HEK293 (cell line): Measurements from ENCODE around the gene ANKRD60.

Experiments
- CTCF ChIA-PET: fragments of 350-600 bp; formaldehyde crosslinking; extraction: SDS; loops from one replicate; lab custom pipeline; 2021; ENCODE audit warnings: antibody characterized with exemption; lab: Yijun Ruan, JAX
- POLR2A ChIA-PET: fragments of 300-600 bp; formaldehyde crosslinking; extraction: SDS; loops from one replicate; lab custom pipeline; 2020; ENCODE audit warnings: antibody characterized with exemption, inconsistent platforms; lab: Yijun Ruan, JAX
- H3K27ac ChIP-seq: fragments of 200-500 bp; sonication (Bioruptor generic); 2 replicates; pipeline ENCODE4 v1.5.1; 2014; ENCODE audit warnings: low read depth, low read length, control low read depth, inconsistent platforms; ENCODE audit errors: extremely low read depth
- H3K36me3 ChIP-seq, 2 experiments: fragments of 200-500 bp in 1 of 2; sonication (Bioruptor generic) in 1 of 2; 1 replicate in 1 of 2; 2 replicates in 1 of 2; pipeline ENCODE4 v1.5.1; 2014 to 2017; ENCODE audit warnings: inconsistent platforms in 2 of 2, low read length in 2 of 2; ENCODE audit not compliant: control insufficient read depth in 2 of 2, insufficient read depth in 1 of 2
- H3K4me1 ChIP-seq: fragments of 200-500 bp; sonication (Bioruptor generic); 2 replicates; pipeline ENCODE4 v1.5.1; 2014; ENCODE audit warnings: mild to moderate bottlenecking, low read length, inconsistent platforms; ENCODE audit not compliant: control insufficient read depth, insufficient read depth
- H3K4me3 ChIP-seq: 2 replicates; pipeline ENCODE4 v1.5.1; 2011; ENCODE audit warnings: low read depth, mild to moderate bottlenecking, control low read depth, low read length, moderate library complexity
- H3K9me3 ChIP-seq: fragments of 200-500 bp; sonication (Bioruptor generic); 2 replicates; pipeline ENCODE4 v1.5.1; 2014; ENCODE audit warnings: low read depth, low read length, inconsistent platforms; ENCODE audit not compliant: control insufficient read depth, insufficient read depth
- GLIS1 ChIP-seq: fragments of 450-650 bp; formaldehyde crosslinking; IDR thresholded peaks from 2 replicates; pipeline ENCODE4 v1.5.1; 2016; ENCODE audit warnings: missing biosample characterization, missing genetic modification characterization
- HOXA7 ChIP-seq: sonication (generic); formaldehyde crosslinking; IDR thresholded peaks from 2 replicates; pipeline ENCODE4 v1.8.1; 2022; ENCODE audit warnings: missing genetic modification reagents, borderline replicate concordance
- OSR2 ChIP-seq: fragments of 450-650 bp; formaldehyde crosslinking; IDR thresholded peaks from 2 replicates; pipeline ENCODE4 v1.5.1; 2016; ENCODE audit warnings: missing biosample characterization, missing genetic modification characterization
- PRDM2 ChIP-seq: fragments of 450-650 bp; formaldehyde crosslinking; IDR thresholded peaks from 2 replicates; pipeline ENCODE4 v1.5.1; 2016; ENCODE audit warnings: missing biosample characterization, missing genetic modification characterization, borderline replicate concordance
- SALL2 ChIP-seq: fragments of 450-650 bp; formaldehyde crosslinking; IDR thresholded peaks from 2 replicates; pipeline ENCODE4 v1.5.0; 2017; ENCODE audit warnings: missing biosample characterization, mild to moderate bottlenecking, missing genetic modification characterization, borderline replicate concordance
- TCF7L2 ChIP-seq: IDR thresholded peaks from 2 replicates; pipeline ENCODE4 v1.6.1; 2011; ENCODE audit warnings: low read depth, mild to moderate bottlenecking, inconsistent platforms, low read length, moderate library complexity, borderline replicate concordance
- ZBTB21 ChIP-seq: fragments of 450-650 bp; formaldehyde crosslinking; IDR thresholded peaks from 2 replicates; pipeline ENCODE4 v1.5.1; 2017; ENCODE audit warnings: missing biosample characterization, missing genetic modification characterization
- ZNF114 ChIP-seq: fragments of 450-650 bp; formaldehyde crosslinking; IDR thresholded peaks from 2 replicates; pipeline ENCODE4 v1.5.0; 2017; ENCODE audit warnings: missing biosample characterization, missing genetic modification characterization
- ZNF133 ChIP-seq: fragments of 450-650 bp; formaldehyde crosslinking; IDR thresholded peaks from 2 replicates; pipeline ENCODE4 v1.5.1; 2016; ENCODE audit warnings: missing biosample characterization, missing genetic modification characterization
- ZNF155 ChIP-seq: fragments of 450-650 bp; formaldehyde crosslinking; IDR thresholded peaks from 2 replicates; pipeline ENCODE4 v1.5.1; 2016; ENCODE audit warnings: missing biosample characterization, missing genetic modification characterization
- ZNF175 ChIP-seq: fragments of 450-650 bp; formaldehyde crosslinking; IDR thresholded peaks from 2 replicates; pipeline ENCODE4 v1.5.1; 2016; ENCODE audit warnings: missing biosample characterization, missing genetic modification characterization
- ZNF24 ChIP-seq: fragments of 450-650 bp; formaldehyde crosslinking; IDR thresholded peaks from 2 replicates; pipeline ENCODE4 v1.5.1; 2016; ENCODE audit warnings: missing biosample characterization, missing genetic modification characterization
- ZNF354C ChIP-seq: fragments of 450-650 bp; formaldehyde crosslinking; IDR thresholded peaks from 2 replicates; pipeline ENCODE4 v1.5.1; 2016; ENCODE audit warnings: missing biosample characterization, missing genetic modification characterization, low read depth, borderline replicate concordance
- ZNF416 ChIP-seq: fragments of 450-650 bp; formaldehyde crosslinking; IDR thresholded peaks from 2 replicates; pipeline ENCODE4 v1.5.1; 2016; ENCODE audit warnings: missing biosample characterization, missing genetic modification characterization
- ZNF433 ChIP-seq: fragments of 450-650 bp; formaldehyde crosslinking; IDR thresholded peaks from 2 replicates; pipeline ENCODE4 v1.5.1; 2016; ENCODE audit warnings: missing biosample characterization, missing genetic modification characterization, low read depth
- ZNF473 ChIP-seq: fragments of 450-650 bp; formaldehyde crosslinking; IDR thresholded peaks from 2 replicates; pipeline ENCODE4 v1.5.1; 2017; ENCODE audit warnings: missing biosample characterization, missing genetic modification characterization
- ZNF514 ChIP-seq: fragments of 450-650 bp; formaldehyde crosslinking; IDR thresholded peaks from 2 replicates; pipeline ENCODE4 v1.5.1; 2016; ENCODE audit warnings: missing biosample characterization, missing genetic modification characterization
- ZNF585B ChIP-seq: fragments of 450-650 bp; formaldehyde crosslinking; IDR thresholded peaks from 2 replicates; pipeline ENCODE4 v1.5.1; 2016; ENCODE audit warnings: missing biosample characterization, missing genetic modification characterization
- ZNF610 ChIP-seq: fragments of 450-650 bp; formaldehyde crosslinking; IDR thresholded peaks from 2 replicates; pipeline ENCODE4 v1.5.1; 2016; ENCODE audit warnings: missing biosample characterization, missing genetic modification characterization, borderline replicate concordance
- ZNF654 ChIP-seq: fragments of 450-650 bp; formaldehyde crosslinking; IDR thresholded peaks from 2 replicates; pipeline ENCODE4 v1.5.1; 2016; ENCODE audit warnings: low read depth, missing biosample characterization, missing genetic modification characterization
- ZNF747 ChIP-seq: fragments of 450-650 bp; formaldehyde crosslinking; IDR thresholded peaks from 2 replicates; pipeline ENCODE4 v1.5.1; 2016; ENCODE audit warnings: missing biosample characterization, missing genetic modification characterization
- TF ChIP-seq, protein P1 (sequence below): fragments of 450-650 bp; IDR thresholded peaks from 2 replicates; pipeline ENCODE4 v1.5.1; 2018; ENCODE audit warnings: missing biosample characterization, mild to moderate bottlenecking, missing genetic modification characterization
- TF ChIP-seq, protein P2 (sequence below): fragments of 450-650 bp; formaldehyde crosslinking; IDR thresholded peaks from 2 replicates; pipeline ENCODE4 v1.5.1; 2017; ENCODE audit warnings: missing biosample characterization, missing genetic modification characterization
- TF ChIP-seq, protein P3 (sequence below): fragments of 450-650 bp; formaldehyde crosslinking; IDR thresholded peaks from 2 replicates; pipeline ENCODE4 v1.5.1; 2017; ENCODE audit warnings: missing biosample characterization, missing genetic modification characterization

Gene ANKRD60

DNA sequence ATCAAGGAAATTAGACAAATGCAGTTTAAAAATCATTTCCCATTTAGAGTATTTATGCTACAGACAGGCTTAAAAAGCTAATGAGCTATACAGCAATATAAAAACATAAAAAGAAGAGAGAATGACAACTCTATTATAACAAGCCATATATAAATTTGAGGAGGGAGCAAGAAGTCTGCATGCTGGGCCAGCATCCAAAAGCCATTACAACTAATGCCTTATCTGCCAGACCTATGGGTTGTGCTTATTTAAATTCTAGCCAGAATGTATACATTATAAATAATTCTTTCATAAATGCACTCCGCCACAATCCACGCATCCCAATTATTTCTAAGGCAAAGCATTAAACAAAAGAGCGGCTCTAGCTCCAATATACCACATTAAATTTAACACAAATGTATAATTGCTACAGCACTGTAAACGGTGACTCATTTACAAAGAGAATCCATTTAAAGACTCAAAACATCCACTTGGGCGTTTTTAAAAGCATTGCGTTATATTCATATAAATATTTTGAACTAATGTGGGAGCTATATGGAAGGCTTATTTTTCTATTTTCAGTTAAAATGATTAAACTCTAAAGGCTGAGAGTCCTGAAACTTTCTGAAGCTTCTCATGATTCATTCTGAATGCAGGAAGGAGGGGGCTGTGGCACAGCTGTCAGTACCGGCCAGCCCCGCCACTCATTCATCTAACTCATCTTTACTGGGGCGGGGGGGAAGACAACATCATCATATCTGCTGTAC is 43.3 kb upstream of the ANKRD60 start:
- Histone ChIP-seq H3K36me3 (peaks cover 0 to 17% of the 10 kb centered on the region in 2 experiments; a peak in 2 of 3 replicates), H3K4me1 (peaks cover 3% of the 10 kb centered on the region; the same call in 1 of the 2 replicates), H3K27ac (no peak overlapping the region), H3K9me3 (no peaks in the 10 kb centered on the region), H3K4me3 (no peak overlapping the region)
- POLR2A ChIA-PET = interaction anchor here (0.6 kb wide), 1 partner anchor 38 kb away, joined by 3 read pairs; no protein-coding TSS in a partner anchor
- TF ChIP-seq OSR2 (tag by site-specific recombination) (peak; percentile 48; the same call in 1 of the 2 replicates), ZNF354C (tag by site-specific recombination) (no peak), ZNF133 (no peak), ZNF585B (no peak), ZNF514 (tag by site-specific recombination) (no peak), ZNF433 (tag by site-specific recombination) (no peak), ZNF473 (tag by site-specific recombination) (no peak), ZBTB21 (no peak), ZNF114 (no peak), ZNF175 (tag by site-specific recombination) (no peak), GLIS1 (tag by site-specific recombination) (no peak), ZNF747 (tag by site-specific recombination) (no peak), ZNF654 (tag by site-specific recombination) (no peak), SALL2 (no peak)
- TF ChIP-seq, protein P1, sequence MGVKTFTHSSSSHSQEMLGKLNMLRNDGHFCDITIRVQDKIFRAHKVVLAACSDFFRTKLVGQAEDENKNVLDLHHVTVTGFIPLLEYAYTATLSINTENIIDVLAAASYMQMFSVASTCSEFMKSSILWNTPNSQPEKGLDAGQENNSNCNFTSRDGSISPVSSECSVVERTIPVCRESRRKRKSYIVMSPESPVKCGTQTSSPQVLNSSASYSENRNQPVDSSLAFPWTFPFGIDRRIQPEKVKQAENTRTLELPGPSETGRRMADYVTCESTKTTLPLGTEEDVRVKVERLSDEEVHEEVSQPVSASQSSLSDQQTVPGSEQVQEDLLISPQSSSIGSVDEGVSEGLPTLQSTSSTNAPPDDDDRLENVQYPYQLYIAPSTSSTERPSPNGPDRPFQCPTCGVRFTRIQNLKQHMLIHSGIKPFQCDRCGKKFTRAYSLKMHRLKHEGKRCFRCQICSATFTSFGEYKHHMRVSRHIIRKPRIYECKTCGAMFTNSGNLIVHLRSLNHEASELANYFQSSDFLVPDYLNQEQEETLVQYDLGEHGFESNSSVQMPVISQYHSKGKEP (tag by site-specific recombination) = peak; percentile 46; the same call in 1 of the 2 replicates
- TF ChIP-seq, protein P2, sequence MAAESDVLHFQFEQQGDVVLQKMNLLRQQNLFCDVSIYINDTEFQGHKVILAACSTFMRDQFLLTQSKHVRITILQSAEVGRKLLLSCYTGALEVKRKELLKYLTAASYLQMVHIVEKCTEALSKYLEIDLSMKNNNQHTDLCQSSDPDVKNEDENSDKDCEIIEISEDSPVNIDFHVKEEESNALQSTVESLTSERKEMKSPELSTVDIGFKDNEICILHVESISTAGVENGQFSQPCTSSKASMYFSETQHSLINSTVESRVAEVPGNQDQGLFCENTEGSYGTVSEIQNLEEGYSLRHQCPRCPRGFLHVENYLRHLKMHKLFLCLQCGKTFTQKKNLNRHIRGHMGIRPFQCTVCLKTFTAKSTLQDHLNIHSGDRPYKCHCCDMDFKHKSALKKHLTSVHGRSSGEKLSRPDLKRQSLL (tag by site-specific recombination) = peak; percentile 55; the same call in 1 of the 2 replicates
- TF ChIP-seq, protein P3, sequence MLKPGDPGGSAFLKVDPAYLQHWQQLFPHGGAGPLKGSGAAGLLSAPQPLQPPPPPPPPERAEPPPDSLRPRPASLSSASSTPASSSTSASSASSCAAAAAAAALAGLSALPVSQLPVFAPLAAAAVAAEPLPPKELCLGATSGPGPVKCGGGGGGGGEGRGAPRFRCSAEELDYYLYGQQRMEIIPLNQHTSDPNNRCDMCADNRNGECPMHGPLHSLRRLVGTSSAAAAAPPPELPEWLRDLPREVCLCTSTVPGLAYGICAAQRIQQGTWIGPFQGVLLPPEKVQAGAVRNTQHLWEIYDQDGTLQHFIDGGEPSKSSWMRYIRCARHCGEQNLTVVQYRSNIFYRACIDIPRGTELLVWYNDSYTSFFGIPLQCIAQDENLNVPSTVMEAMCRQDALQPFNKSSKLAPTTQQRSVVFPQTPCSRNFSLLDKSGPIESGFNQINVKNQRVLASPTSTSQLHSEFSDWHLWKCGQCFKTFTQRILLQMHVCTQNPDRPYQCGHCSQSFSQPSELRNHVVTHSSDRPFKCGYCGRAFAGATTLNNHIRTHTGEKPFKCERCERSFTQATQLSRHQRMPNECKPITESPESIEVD (tag by site-specific recombination) = peak; percentile 78
- CTCF ChIA-PET = interaction anchor here (0.6 to 1.1 kb wide), 2 partner anchors 46 to 98 kb away, joined by 3 to 4 read pairs; no protein-coding TSS in a partner anchor

DNA sequence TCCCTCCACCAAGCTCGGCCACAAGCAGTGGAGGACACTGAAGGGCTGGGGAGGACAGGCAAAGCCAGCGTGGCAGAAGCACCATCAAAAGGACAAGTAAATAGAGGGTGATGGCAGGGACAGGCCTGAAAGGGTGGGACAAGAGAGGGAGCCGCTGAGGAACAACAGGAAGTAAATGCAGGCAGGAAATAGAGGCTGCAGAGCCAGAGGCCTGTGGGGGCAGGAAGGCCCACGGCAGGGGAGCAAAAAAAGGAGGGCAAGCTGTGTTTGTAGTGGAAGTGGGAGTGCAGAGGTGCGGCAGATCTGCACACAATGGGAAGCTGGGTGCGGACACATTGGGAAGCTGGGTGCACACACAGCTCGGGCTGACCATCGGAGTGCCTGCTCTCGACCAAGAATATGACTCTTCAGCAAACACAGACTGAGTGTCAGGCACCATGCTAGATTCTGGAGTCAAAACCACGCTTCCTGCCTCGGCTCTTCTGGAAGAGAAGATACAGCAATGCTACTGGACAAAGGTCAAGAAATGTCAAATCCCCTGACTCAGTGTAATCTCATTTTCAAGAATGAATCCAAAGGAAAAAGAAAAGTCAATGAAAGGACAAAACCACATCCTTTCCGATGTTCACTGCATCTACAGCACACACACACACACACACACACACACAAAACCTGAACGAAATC is 40.6 kb upstream of the ANKRD60 start:
- H3K36me3 ChIP-seq = peaks cover 0 to 35% of the 10 kb centered on the region in 2 experiments; a peak in 2 of 3 replicates
- ChIA-PET POLR2A (no interaction called here), CTCF (interaction anchor here (0.6 to 0.9 kb wide), 3 partner anchors 33 to 1415 kb away, joined by 3 to 9 read pairs (median 3); no protein-coding TSS in a partner anchor)
- no peaks in the 10 kb centered on the region for H3K9me3 ChIP-seq
- peaks cover 3% of the 10 kb centered on the region; the same call in 1 of the 2 replicates for H3K4me1 ChIP-seq
- H3K4me3 ChIP-seq = no peak overlapping the region
- H3K27ac ChIP-seq = no peak overlapping the region
- TF ChIP-seq ZNF416 (tag by site-specific recombination) = no peak
- no peak for TF ChIP-seq ZNF610
- TF ChIP-seq TCF7L2 = no peak
- TF ChIP-seq ZNF24 (tag by site-specific recombination) = no peak
- TF ChIP-seq HOXA7 (CRISPR knock-in tag) = no peak
- TF ChIP-seq PRDM2 (tag by site-specific recombination) = no peak
- no peak for TF ChIP-seq ZNF155 (tag by site-specific recombination)
